ENCODE measurements around the gene ANP32A. TPM values are rescaled to one million over a fixed set of nuclear protein-coding genes. Genes with fewer than 3 reads are reported as not detected.

Gene ANP32A
- total RNA-seq, 4 donors from 2014 or later = 38.2 to 90.8 (median 40.1) TPM

- TF ChIP-seq CTCF (IDR thresholded peaks at IDR 0.05) = no peak
- TF ChIP-seq POLR2A (IDR thresholded peaks at IDR 0.05) = no peak
- H3K36me3 ChIP-seq = no peaks in the 10 kb centered on the region
- H3K9me3 ChIP-seq = no peaks in the 10 kb centered on the region
- H3K27ac ChIP-seq = no peak overlapping the region
- H3K27me3 ChIP-seq = no peaks in the 10 kb centered on the region
- H3K4me3 ChIP-seq = no peak overlapping the region
- H3K4me1 ChIP-seq = peaks cover 0 to 8% (median 0%) of the 10 kb centered on the region in 4 donors
- no peak for DNase-seq
Measured at GRCh38 chr15:68823561-68823960, 2.9 kb upstream of the ANP32A start.

- Histone ChIP-seq H3K4me1 (peaks cover 0 to 8% (median 0%) of the 10 kb centered on the region in 4 donors), H3K27ac (no peak overlapping the region), H3K27me3 (no peaks in the 10 kb centered on the region), H3K4me3 (no peak overlapping the region), H3K9me3 (no peaks in the 10 kb centered on the region), H3K36me3 (no peaks in the 10 kb centered on the region)
- DNase-seq = no peak
- TF ChIP-seq CTCF (IDR thresholded peaks at IDR 0.05) (no peak), POLR2A (IDR thresholded peaks at IDR 0.05) (no peak)
Measured at GRCh38 chr15:68822818-68823217, 2.1 kb upstream of the ANP32A start.

GRCh38 chr15:68821841-68822381, 1.2 kb upstream of the ANP32A start:
- TF ChIP-seq POLR2A (IDR thresholded peaks at IDR 0.05) = no peak
- no peak for TF ChIP-seq CTCF (IDR thresholded peaks at IDR 0.05)
- Histone ChIP-seq H3K4me3 (peak overlapping the region; percentile 86 to 96 (median 92)), H3K9me3 (no peaks in the 10 kb centered on the region), H3K4me1 (peaks cover 0 to 8% (median under 1%) of the 10 kb centered on the region in 4 donors), H3K36me3 (no peaks in the 10 kb centered on the region), H3K27me3 (no peaks in the 10 kb centered on the region), H3K27ac (peak overlapping the region in 3 of 4 donors; percentile 2 to 99 (median 94))
- no peak for DNase-seq

GRCh38 chr15:68821190-68821840, 620 bp upstream of the ANP32A start:
- TF ChIP-seq CTCF (IDR thresholded peaks at IDR 0.05) (no peak), POLR2A (IDR thresholded peaks at IDR 0.05) (no peak)
- H3K4me1 ChIP-seq = peaks cover 0 to 13% (median 6%) of the 10 kb centered on the region in 4 donors
- no peaks in the 10 kb centered on the region for H3K27me3 ChIP-seq
- no peaks in the 10 kb centered on the region for H3K36me3 ChIP-seq
- no peaks in the 10 kb centered on the region for H3K9me3 ChIP-seq
- peak overlapping the region; percentile 86 to 96 (median 92) for H3K4me3 ChIP-seq
- peak in 2 of 3 donors; percentile 45 to 51 for DNase-seq
- peak overlapping the region; percentile 94 to 99 (median 98) for H3K27ac ChIP-seq

GRCh38 chr15:68819495-68820294, 1.0 kb downstream of the ANP32A start:
- TF ChIP-seq POLR2A (IDR thresholded peaks at IDR 0.05) = no peak
- no peak for TF ChIP-seq CTCF (IDR thresholded peaks at IDR 0.05)
- peak overlapping the region; percentile 86 to 96 (median 92) for H3K4me3 ChIP-seq
- DNase-seq = peak; percentile 47 to 68 (median 62)
- no peaks in the 10 kb centered on the region for H3K9me3 ChIP-seq
- H3K36me3 ChIP-seq = no peaks in the 10 kb centered on the region
- H3K4me1 ChIP-seq = peaks cover 0 to 26% (median 15%) of the 10 kb centered on the region in 4 donors
- H3K27me3 ChIP-seq = no peaks in the 10 kb centered on the region
- H3K27ac ChIP-seq = peak overlapping the region; percentile 94 to 99 (median 98)
